ENCODE data around the gene MUSTN1.

- TF ChIP-seq CTCF (IDR thresholded peaks at IDR 0.05; ENCODE audit: low read length) (no peak), EZH2 (optimal IDR thresholded peaks at IDR 0.05; ENCODE audit: low read depth, low read length) (no peak)
Measured at GRCh38 chr3:52805270-52806039, 29.4 kb downstream of the MUSTN1 start.
